GM18907 (cell line): ENCODE results near the gene ZBTB16.

Source experiments
- ATAC-seq: cut with Tn5 transposase; IDR thresholded peaks from one replicate; pipeline ENCODE4 v1.9.1; 2021; ENCODE audit warnings: mild to moderate bottlenecking, moderate library complexity; ENCODE audit not compliant: unreplicated experiment

Gene ZBTB16

GRCh38 chr11:114081641-114082414, 22.3 kb downstream of the ZBTB16 start:
- ATAC-seq = no peak

- no peak for ATAC-seq
These were observed 22.9 kb downstream of the ZBTB16 start for GRCh38 chr11:114082415-114082748.

GRCh38 chr11:114082767-114083181, 23.3 kb downstream of the ZBTB16 start:
- ATAC-seq = no peak

GRCh38 chr11:114083391-114084252, 24.1 kb downstream of the ZBTB16 start:
- ATAC-seq = no peak

GRCh38 chr11:114084414-114084813, 24.9 kb downstream of the ZBTB16 start:
- no peak for ATAC-seq

- ATAC-seq = no peak
These were observed 26.7 kb downstream of the ZBTB16 start for GRCh38 chr11:114085965-114086793.

GRCh38 chr11:114087025-114087424, 27.5 kb downstream of the ZBTB16 start:
- no peak for ATAC-seq

GRCh38 chr11:114088216-114088615, 28.7 kb downstream of the ZBTB16 start:
- ATAC-seq = no peak

- no peak for ATAC-seq
These were observed 29.3 kb downstream of the ZBTB16 start for GRCh38 chr11:114088836-114089235.

- ATAC-seq = no peak
These were observed 30.2 kb downstream of the ZBTB16 start for GRCh38 chr11:114089748-114090147.

GRCh38 chr11:114090225-114090910, 30.9 kb downstream of the ZBTB16 start:
- no peak for ATAC-seq

- no peak for ATAC-seq
These were observed 31.5 kb downstream of the ZBTB16 start for GRCh38 chr11:114090976-114091375.

GRCh38 chr11:114091516-114092397, 32.2 kb downstream of the ZBTB16 start:
- ATAC-seq = no peak

GRCh38 chr11:114092478-114092877, 33.0 kb downstream of the ZBTB16 start:
- ATAC-seq = no peak

GRCh38 chr11:114092953-114093352, 33.4 kb downstream of the ZBTB16 start:
- no peak for ATAC-seq

- ATAC-seq = no peak
These were observed 35.0 kb downstream of the ZBTB16 start for GRCh38 chr11:114094516-114094915.

- no peak for ATAC-seq
These were observed 36.4 kb downstream of the ZBTB16 start for GRCh38 chr11:114095899-114096298.

- ATAC-seq = no peak
These were observed 38.3 kb downstream of the ZBTB16 start for GRCh38 chr11:114097832-114098231.

- ATAC-seq = no peak
These were observed 39.4 kb downstream of the ZBTB16 start for GRCh38 chr11:114098927-114099326.
